ENCODE measurements around the gene SFTPB.

DNA sequence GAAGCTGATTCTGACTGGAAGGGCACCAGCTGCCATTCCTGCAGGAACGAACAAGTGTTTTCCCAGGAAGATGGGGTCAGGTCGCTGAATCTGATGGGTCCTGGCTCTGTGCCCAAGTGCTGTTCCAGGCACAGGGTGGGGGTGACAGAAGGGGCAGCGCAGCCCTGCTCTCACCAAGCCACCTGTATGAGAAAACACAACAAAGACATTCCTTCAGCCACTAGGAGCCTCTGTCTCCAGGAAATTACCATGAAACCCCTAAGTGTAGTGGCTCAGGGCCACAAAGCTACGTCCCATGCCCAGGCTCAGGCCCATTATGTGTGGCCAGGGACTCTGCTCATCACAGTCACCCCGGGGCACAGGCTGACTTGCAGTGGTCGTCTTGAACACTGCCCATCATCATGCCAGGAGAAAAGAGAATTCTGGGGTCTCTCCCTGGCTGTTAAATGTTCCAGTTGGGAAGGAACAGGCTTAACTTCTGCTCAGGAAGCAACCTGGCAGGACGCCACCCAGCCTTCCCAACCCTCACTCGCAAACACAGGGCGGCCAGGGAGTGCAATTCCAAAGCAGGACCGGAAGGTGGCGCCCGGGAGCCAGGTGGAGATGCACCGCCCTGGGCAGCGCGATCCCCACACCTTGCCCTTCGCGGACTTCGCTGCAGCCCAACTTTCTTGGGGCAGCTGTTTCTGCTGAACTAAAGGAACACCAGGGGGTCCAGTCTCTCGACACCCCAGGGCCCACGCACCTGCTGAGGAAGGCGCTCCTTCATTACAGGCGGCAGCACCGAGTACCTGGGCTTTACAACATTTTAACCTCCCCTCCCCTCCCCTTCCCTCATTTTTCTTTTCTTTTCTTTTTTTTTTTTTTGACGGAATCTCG is 11.0 kb upstream of the SFTPB start:
- TF ChIP-seq EP300 (IDR thresholded peaks at IDR 0.05; ENCODE audit: borderline replicate concordance): no peak
- no peak for TF ChIP-seq TAF1 (IDR thresholded peaks at IDR 0.05; ENCODE audit: low read depth)
- TF ChIP-seq NFIC (IDR thresholded peaks at IDR 0.05): 0 out of 2 replicates have a peak, but pooled peaks have one; percentile 43
- no peak for TF ChIP-seq CEBPB (IDR thresholded peaks at IDR 0.05)
- TF ChIP-seq FOXM1 (IDR thresholded peaks at IDR 0.05; ENCODE audit: borderline replicate concordance, low read depth): no peak
- no peak for TF ChIP-seq ZBTB7A (IDR thresholded peaks at IDR 0.05; ENCODE audit: low read depth)
- peak; percentile 90 for TF ChIP-seq RAD21 (IDR thresholded peaks at IDR 0.05; ENCODE audit: low read depth)
- no peak for TF ChIP-seq TCF12 (IDR thresholded peaks at IDR 0.05; ENCODE audit: low read depth)

Data from Ishikawa (cell line).